Tibial nerve (tissue), 3 donors: ENCODE data around the gene CTNND2.

Experiments used
- CTCF ChIP-seq, 5 experiments: fragments of 200-600 bp in 3 of 5; fragments of 450-650 bp in 2 of 5; sonication (generic) in 3 of 5; IDR thresholded peaks; one replicate each; pipeline ENCODE4 v1.5.1; 2016 to 2019; ENCODE audit warnings: antibody characterized with exemption in 5 of 5, mild to moderate bottlenecking in 3 of 5, moderate library complexity in 2 of 5
- POLR2A ChIP-seq, 2 donors: fragments of 450-650 bp; IDR thresholded peaks; one replicate each; pipeline ENCODE4 v1.6.1; 2017; ENCODE audit warnings: antibody characterized with exemption in 2 of 2, mild to moderate bottlenecking in 2 of 2, moderate library complexity in 2 of 2

- no peak for TF ChIP-seq CTCF (IDR thresholded peaks at IDR 0.05)
- no peak for TF ChIP-seq POLR2A (IDR thresholded peaks at IDR 0.05)
Observed at GRCh38 chr5:11793396-11793795, 110.8 kb downstream of the CTNND2 start.
